Muscle layer of duodenum (tissue), 2 donors: ENCODE data around the gene FBXO34.

Source experiments
- H3K27ac ChIP-seq: one replicate; pipeline ENCODE4 v1.7.0; 2013; ENCODE audit warnings: mild to moderate bottlenecking, low read length
- H3K27me3 ChIP-seq: one replicate; pipeline ENCODE4 v1.7.0; 2013; ENCODE audit warnings: low read depth, mild to moderate bottlenecking, control low read depth, low read length
- H3K36me3 ChIP-seq, 2 donors: one replicate each; pipeline ENCODE4 v1.7.0; 2013; ENCODE audit warnings: low read length in 2 of 2, control low read depth in 1 of 2, mild to moderate bottlenecking in 1 of 2; ENCODE audit not compliant: insufficient read depth in 2 of 2, control insufficient read depth in 1 of 2
- H3K4me1 ChIP-seq, 2 donors: one replicate each; pipeline ENCODE4 v1.7.0; 2013; ENCODE audit warnings: low read length in 2 of 2, mild to moderate bottlenecking in 2 of 2, control low read depth in 1 of 2, moderate library complexity in 1 of 2; ENCODE audit not compliant: insufficient read depth in 2 of 2, control insufficient read depth in 1 of 2
- H3K4me3 ChIP-seq, 2 donors: one replicate each; pipeline ENCODE4 v1.7.0; 2013; ENCODE audit warnings: low read length in 2 of 2, low read depth in 1 of 2, mild to moderate bottlenecking in 1 of 2
- H3K9me3 ChIP-seq, 2 donors: one replicate each; pipeline ENCODE4 v1.7.0; 2013; ENCODE audit warnings: low read length in 2 of 2, control low read depth in 1 of 2, mild to moderate bottlenecking in 1 of 2; ENCODE audit not compliant: control insufficient read depth in 1 of 2
- donor health status: healthy.

Gene FBXO34

DNA sequence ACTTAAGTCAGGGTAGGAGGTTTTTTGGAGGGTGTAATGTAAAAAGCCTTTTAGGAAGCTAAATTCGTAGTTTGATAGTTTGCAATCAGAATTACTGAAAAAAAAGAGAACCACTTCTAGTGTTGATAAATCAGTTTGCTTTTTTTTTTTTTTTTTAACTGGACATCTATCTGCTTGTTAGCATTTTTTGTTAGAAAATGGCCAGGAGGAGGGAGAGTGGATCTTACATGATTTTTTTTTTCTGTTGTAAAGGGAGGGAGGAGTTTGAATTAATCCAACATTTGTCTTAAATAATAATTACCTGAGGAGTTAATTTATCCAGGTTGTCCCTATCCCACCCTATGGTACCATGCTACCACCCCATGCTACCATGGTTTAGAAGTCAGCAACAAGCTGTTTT is 1.2 kb downstream of the FBXO34 start:
- Histone ChIP-seq H3K36me3 (no peaks in the 10 kb centered on the region), H3K27me3 (no peaks in the 10 kb centered on the region), H3K9me3 (no peaks in the 10 kb centered on the region), H3K4me3 (peak overlapping the region; percentile 81 to 90), H3K27ac (peak overlapping the region; percentile 86), H3K4me1 (peaks cover 3 to 27% of the 10 kb centered on the region in 2 donors)

DNA sequence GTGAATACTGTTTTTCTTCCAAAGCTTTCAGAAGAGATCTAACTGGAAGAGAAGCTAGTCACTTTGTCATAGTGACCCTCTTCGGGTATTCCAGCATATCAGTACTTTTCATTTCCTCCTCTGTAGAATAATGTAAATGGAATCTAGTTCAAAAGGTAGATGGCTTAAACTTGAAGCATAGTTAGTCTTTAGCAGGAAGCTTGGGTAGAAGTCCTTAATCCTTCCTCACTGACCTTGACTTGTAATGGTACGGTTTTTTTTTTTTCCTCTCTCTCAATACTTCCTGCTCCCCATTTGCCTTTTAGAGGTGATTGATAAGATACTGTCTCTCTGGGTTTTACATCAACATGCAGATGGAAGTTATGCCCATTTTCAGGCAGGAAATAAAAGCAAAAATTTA is 1.7 kb downstream of the FBXO34 start:
- H3K4me1 ChIP-seq: peaks cover 7 to 29% of the 10 kb centered on the region in 2 donors
- H3K9me3 ChIP-seq: no peaks in the 10 kb centered on the region
- H3K27ac ChIP-seq: peak overlapping the region; percentile 86
- H3K27me3 ChIP-seq: no peaks in the 10 kb centered on the region
- no peaks in the 10 kb centered on the region for H3K36me3 ChIP-seq
- peak overlapping the region; percentile 81 to 90 for H3K4me3 ChIP-seq

DNA sequence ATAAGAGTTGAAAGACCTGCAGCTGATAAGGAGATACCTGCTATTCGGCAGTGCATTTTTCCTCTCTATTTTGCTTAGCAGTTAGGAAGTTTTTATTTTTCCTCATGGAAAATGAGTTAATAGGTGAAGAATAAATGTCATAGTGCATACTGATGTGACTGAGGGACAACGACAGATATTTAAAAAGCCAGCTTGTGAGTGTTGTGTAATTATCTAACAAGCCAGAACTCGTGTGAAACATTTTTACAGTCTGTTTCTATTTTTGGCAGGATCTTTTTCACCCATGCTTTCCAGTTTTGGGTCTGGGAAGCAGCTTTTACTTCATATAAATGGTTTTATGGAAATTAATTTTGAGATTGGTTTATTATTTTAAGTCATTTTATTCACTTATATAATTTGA is 2.9 kb downstream of the FBXO34 start:
- no peaks in the 10 kb centered on the region for H3K9me3 ChIP-seq
- H3K4me1 ChIP-seq: peaks cover 9 to 32% of the 10 kb centered on the region in 2 donors
- H3K36me3 ChIP-seq: no peaks in the 10 kb centered on the region
- no peak overlapping the region for H3K27ac ChIP-seq
- no peaks in the 10 kb centered on the region for H3K27me3 ChIP-seq
- no peak overlapping the region for H3K4me3 ChIP-seq

DNA sequence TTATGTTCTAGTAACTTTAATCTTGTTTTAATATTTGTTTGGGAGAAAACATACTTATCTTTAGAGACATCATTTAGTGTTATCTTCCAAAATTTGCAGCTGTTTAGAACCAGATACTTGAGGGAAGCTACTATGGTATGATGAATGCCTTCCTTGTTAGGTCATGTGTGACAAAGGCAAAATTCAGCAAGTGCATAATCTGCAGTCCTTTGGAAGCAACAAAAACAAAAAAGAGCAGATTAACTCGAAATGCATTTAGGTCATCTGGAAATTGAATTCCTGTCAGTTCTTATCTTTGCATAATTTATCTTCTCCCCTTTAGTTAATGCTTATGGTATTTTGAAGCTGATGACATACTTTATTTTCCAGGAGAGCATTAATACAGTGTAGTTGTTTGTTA is 3.5 kb downstream of the FBXO34 start:
- H3K27ac ChIP-seq: no peak overlapping the region
- H3K4me1 ChIP-seq: peaks cover 9 to 32% of the 10 kb centered on the region in 2 donors
- H3K36me3 ChIP-seq: no peaks in the 10 kb centered on the region
- no peak overlapping the region for H3K4me3 ChIP-seq
- H3K9me3 ChIP-seq: no peaks in the 10 kb centered on the region
- H3K27me3 ChIP-seq: no peaks in the 10 kb centered on the region

DNA sequence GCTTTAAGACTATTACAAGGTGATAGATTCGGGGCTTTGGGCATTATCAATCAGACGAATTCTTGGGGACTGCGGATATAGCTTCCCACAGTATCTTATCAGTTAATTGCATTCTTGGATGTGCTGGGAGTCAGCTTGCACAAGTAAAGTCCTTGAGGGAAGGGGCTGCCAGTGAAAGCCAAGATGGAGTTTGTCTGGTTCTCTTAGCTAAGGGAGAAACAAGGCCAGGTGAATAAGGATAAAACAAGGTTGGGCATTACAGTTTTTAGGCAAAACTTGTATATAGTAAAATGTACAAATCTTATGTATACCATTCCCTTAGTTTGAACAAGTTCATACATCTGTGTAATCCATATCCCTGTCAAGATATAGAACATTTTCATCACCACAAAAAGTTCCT is 5.5 kb downstream of the FBXO34 start:
- no peaks in the 10 kb centered on the region for H3K36me3 ChIP-seq
- no peak overlapping the region for H3K27ac ChIP-seq
- H3K4me1 ChIP-seq: peaks cover 9 to 32% of the 10 kb centered on the region in 2 donors
- no peaks in the 10 kb centered on the region for H3K9me3 ChIP-seq
- no peak overlapping the region for H3K4me3 ChIP-seq
- H3K27me3 ChIP-seq: no peaks in the 10 kb centered on the region

DNA sequence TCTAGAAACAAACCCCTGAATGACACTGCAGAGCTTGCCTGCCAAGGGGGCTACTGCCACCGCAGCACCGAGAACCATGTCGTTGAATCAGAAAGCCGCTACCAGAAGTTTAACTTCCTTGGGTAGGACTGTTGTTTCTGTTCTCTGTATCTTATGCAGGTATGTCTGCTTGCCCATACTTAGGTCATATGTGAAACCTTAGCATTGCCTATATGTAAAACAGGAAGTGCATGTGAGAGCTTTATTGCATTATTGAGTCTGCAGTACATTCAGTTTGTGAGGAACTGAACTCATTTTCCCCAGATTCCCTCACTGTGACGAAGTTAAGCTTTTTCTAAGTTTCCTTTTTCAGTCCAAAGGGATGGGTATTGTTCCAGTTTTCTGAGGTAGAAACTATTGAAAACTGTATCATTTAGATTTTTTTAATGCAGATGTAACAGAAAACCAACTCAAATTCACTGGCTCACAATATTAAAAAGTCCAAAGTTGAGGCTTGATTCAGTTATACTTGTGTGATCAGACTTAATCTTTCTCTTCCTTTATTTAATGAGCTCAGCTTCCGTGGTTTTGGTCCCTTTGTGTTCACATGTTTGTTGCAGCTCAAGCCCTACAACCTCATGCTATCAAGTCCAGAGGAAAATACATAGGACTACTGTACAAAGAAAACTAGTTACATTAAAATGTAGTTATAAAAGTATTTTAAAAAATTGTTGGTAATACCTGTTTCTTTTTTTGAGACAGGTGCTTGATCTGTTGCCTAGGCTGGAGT is 6.9 kb downstream of the FBXO34 start:
- H3K4me1 ChIP-seq: peaks cover 9 to 25% of the 10 kb centered on the region in 2 donors
- H3K27ac ChIP-seq: no peak overlapping the region
- peak overlapping the region in 1 of 2 donors; percentile 3 for H3K4me3 ChIP-seq
- no peaks in the 10 kb centered on the region for H3K9me3 ChIP-seq
- no peaks in the 10 kb centered on the region for H3K27me3 ChIP-seq
- H3K36me3 ChIP-seq: no peaks in the 10 kb centered on the region

DNA sequence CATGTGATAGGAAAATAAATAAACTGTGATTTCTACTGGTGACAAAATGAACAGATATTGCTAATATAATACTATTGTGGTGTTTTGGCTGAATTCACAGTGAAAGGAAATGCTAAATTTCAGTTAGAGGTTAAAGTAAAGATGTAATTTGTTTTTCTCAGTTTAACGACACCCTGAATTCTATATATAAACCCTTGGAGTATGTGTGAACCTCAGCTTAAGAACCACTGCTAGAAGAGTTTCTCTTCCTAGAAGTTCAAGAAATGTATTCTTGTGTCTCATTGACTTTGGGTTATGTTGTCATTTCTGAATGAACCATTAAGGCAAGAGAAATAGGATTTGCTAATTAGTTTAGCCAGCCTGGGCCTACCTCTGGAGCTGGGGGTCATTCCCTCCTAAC is 8.2 kb downstream of the FBXO34 start:
- Histone ChIP-seq H3K27ac (no peak overlapping the region), H3K4me1 (peaks cover 6 to 13% of the 10 kb centered on the region in 2 donors), H3K36me3 (no peaks in the 10 kb centered on the region), H3K4me3 (no peak overlapping the region), H3K9me3 (no peaks in the 10 kb centered on the region), H3K27me3 (no peaks in the 10 kb centered on the region)

DNA sequence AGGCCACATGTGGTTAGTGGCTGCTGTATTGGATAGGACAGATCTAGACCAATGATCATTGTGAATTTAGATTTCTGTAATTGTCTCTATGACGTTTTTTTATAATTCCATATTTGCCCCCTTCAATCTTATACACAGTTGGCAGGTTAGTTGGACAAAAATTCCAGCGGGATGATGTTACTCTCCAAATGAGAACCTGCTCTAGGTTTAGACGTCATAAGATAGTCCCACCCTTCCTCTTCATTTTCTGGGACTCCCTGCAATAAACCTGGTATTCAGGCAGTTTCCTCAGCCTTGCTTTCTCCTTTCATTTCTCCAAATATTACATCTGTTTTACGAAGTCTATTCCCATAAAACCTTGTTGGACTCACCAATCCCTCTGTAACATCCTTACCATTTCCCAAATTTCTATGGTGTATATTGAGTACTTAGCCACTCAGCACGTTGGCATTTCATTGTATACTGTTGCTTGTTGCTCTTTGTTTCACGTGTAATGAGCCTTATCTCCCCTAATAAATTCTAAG is 10.2 kb downstream of the FBXO34 start:
- Histone ChIP-seq H3K4me3 (no peak overlapping the region), H3K36me3 (no peaks in the 10 kb centered on the region), H3K4me1 (peaks cover 6 to 8% of the 10 kb centered on the region in 2 donors), H3K27me3 (no peaks in the 10 kb centered on the region), H3K9me3 (no peaks in the 10 kb centered on the region), H3K27ac (no peak overlapping the region)

DNA sequence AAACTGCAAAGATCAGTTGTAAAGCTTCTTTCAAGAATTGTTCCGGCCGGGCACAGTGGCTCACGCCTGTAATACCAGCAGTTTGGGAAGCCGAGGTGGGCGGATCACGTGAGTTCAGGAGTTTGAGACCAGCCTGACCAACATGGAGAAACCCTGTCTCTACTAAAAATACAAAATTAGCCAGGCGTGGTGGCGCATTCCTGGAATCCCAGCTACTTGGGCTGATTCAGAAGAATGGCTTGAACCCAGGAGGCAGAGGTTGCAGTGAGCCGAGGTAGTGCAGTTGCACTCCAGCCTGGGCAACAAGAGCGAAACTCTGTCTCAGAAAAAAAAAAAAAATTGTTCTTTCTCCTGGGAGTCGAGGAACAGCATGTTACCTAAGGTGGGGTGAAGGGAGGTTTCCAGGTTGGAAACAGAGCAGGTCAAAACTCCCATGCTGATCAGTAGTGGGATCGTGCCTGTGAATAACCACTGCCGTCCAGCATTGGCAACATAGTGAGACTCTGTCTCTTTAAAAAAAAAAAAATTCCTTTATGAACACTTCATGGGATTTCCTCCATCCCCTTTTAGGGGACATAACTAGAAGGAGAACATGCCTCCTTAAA is 13.9 kb downstream of the FBXO34 start:
- Histone ChIP-seq H3K9me3 (no peaks in the 10 kb centered on the region), H3K27me3 (no peaks in the 10 kb centered on the region), H3K27ac (no peak overlapping the region), H3K36me3 (no peaks in the 10 kb centered on the region), H3K4me1 (peaks cover 0 to 8% of the 10 kb centered on the region in 2 donors), H3K4me3 (no peak overlapping the region)

DNA sequence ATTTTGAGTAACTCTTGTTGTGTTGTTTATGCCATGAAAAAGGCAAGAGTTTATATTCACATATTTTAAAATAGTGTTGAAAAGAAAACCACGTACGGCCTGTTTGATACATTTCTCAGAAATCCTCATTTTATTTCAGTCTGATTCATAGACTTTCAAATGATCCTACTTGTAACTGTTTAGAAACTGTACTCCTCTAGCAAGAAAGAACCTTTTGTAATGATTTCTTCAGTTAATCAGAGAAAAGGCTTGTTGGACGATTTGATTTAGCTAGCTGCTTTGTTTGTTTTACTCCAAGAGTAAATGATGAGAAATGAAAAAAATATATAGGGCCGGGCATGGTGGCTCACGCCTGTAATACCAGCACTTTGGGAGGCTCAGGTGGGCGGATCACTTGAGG is 17.2 kb downstream of the FBXO34 start:
- Histone ChIP-seq H3K27me3 (no peaks in the 10 kb centered on the region), H3K27ac (no peak overlapping the region), H3K4me3 (no peak overlapping the region), H3K4me1 (peaks cover 0 to 8% of the 10 kb centered on the region in 2 donors), H3K9me3 (no peaks in the 10 kb centered on the region), H3K36me3 (no peaks in the 10 kb centered on the region)

DNA sequence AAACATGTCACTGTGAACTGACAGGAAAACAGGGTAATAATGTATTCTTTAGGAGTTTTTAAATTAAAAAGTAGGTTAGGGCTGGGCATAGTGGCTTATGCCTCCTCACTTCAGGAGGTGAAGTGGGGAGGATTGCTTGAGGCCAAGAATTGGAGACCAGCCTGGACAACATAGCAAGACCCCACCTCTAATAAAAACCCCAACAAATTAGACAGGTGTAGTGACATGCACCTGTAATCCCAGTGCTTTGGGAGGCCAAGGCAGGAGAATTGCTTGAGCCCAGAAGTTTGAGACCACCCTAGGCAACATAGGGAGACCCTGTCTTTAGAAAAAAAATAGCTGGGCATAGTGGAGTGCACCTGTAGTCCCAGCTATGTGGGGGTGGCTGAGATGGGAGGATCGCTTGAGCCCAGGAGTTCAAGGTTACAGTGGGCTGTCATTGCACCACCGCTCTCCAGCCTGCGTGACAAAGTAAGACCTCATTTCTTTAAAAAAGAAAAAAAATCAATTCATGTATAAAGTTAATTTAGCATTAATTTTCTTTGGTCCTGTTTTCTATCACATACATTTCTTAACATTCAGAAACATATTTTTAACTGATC is 20.4 kb downstream of the FBXO34 start:
- Histone ChIP-seq H3K27ac (no peak overlapping the region), H3K36me3 (no peaks in the 10 kb centered on the region), H3K4me1 (peaks cover 0 to 8% of the 10 kb centered on the region in 2 donors), H3K9me3 (no peaks in the 10 kb centered on the region), H3K4me3 (no peak overlapping the region), H3K27me3 (no peaks in the 10 kb centered on the region)
